ENCODE results near the gene CD53. TPM values are rescaled to one million over a fixed set of nuclear protein-coding genes. Genes with fewer than 3 reads are reported as not detected.

The CD53 gene
- total and polyA plus RNA-seq, 2 experiments from 2014 or later = 0.79 to 1.4 TPM

- Histone ChIP-seq H3K4me1 (ENCODE audit: insufficient read depth) (no peaks in the 10 kb centered on the region), H4K20me1 (ENCODE audit: insufficient read depth, poor library complexity, severe bottlenecking) (no peaks in the 10 kb centered on the region), H2AFZ (no peak overlapping the region), H3K9me2 (replicated peaks; ENCODE audit: insufficient read depth) (no peaks in the 10 kb centered on the region), H3K27ac (no peak overlapping the region), H3K9me3 (ENCODE audit: low read depth) (no peaks in the 10 kb centered on the region), H3K4me2 (no peak overlapping the region), H3K27me3 (no peaks in the 10 kb centered on the region), H3K79me2 (no peaks in the 10 kb centered on the region), H3K4me3 (no peak overlapping the region), H3K36me3 (replicated peaks; ENCODE audit: insufficient read depth, low read depth) (no peaks in the 10 kb centered on the region)
- DNase-seq (ENCODE audit: low spot score) = no peak
- WGBS (ENCODE audit: low lambda C conversion rate, missing lambda C conversion rate) = 83% methylated on average over 6 of the region's 6 CpGs
- TF ChIP-seq EZH2phosphoT487 (IDR thresholded peaks at IDR 0.05; ENCODE audit: low read depth, severe bottlenecking, unreplicated experiment) (no peak), CTCF (IDR thresholded peaks at IDR 0.05; ENCODE audit: poor library complexity) (no peak), EZH2 (IDR thresholded peaks at IDR 0.05; ENCODE audit: borderline replicate concordance) (no peak)
These were observed 4.4 kb downstream of the CD53 start for GRCh38 chr1:110877364-110877763.

DNA sequence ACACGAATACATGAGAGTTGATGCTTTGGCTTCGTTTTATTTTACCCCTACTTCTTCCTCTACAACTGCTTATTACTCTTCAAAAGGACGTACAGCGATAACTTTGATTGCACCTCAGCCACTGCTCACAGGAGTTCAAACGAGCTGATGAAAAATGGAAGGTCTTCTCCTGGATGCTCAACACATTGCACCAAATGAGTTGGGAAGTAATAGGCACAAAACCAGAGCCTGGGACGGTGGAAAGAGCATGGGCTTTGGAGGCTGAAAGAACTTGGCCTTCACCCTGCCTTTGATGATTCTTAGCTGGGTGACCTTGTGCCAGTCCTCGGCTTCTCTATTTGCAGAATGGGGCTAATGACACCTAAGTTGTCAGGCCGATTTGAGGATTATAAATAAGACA lies 4.8 kb downstream of the CD53 start:
- TF ChIP-seq EZH2phosphoT487 (IDR thresholded peaks at IDR 0.05; ENCODE audit: low read depth, severe bottlenecking, unreplicated experiment) (no peak), CTCF (IDR thresholded peaks at IDR 0.05; ENCODE audit: poor library complexity) (no peak), EZH2 (IDR thresholded peaks at IDR 0.05; ENCODE audit: borderline replicate concordance) (no peak)
- Histone ChIP-seq H3K36me3 (replicated peaks; ENCODE audit: insufficient read depth, low read depth) (no peaks in the 10 kb centered on the region), H3K79me2 (no peaks in the 10 kb centered on the region), H3K9me3 (ENCODE audit: low read depth) (no peaks in the 10 kb centered on the region), H3K27ac (no peak overlapping the region), H3K4me2 (no peak overlapping the region), H3K9me2 (replicated peaks; ENCODE audit: insufficient read depth) (no peaks in the 10 kb centered on the region), H3K4me3 (no peak overlapping the region), H2AFZ (no peak overlapping the region), H4K20me1 (ENCODE audit: insufficient read depth, poor library complexity, severe bottlenecking) (no peaks in the 10 kb centered on the region), H3K27me3 (no peaks in the 10 kb centered on the region), H3K4me1 (ENCODE audit: insufficient read depth) (no peaks in the 10 kb centered on the region)
- 79% methylated on average over 8 of the region's 8 CpGs for WGBS (ENCODE audit: low lambda C conversion rate, missing lambda C conversion rate)
- DNase-seq (ENCODE audit: low spot score) = no peak

- no peak overlapping the region for H3K4me2 ChIP-seq
- H3K9me3 ChIP-seq (ENCODE audit: low read depth) = no peaks in the 10 kb centered on the region
- H3K9me2 ChIP-seq (replicated peaks; ENCODE audit: insufficient read depth) = no peaks in the 10 kb centered on the region
- no peak overlapping the region for H3K4me3 ChIP-seq
- H3K79me2 ChIP-seq = no peaks in the 10 kb centered on the region
- no peak for TF ChIP-seq EZH2phosphoT487 (IDR thresholded peaks at IDR 0.05; ENCODE audit: low read depth, severe bottlenecking, unreplicated experiment)
- no peak for TF ChIP-seq CTCF (IDR thresholded peaks at IDR 0.05; ENCODE audit: poor library complexity)
- TF ChIP-seq EZH2 (IDR thresholded peaks at IDR 0.05; ENCODE audit: borderline replicate concordance) = no peak
- no peaks in the 10 kb centered on the region for H3K4me1 ChIP-seq (ENCODE audit: insufficient read depth)
- no peak for DNase-seq (ENCODE audit: low spot score)
- no peaks in the 10 kb centered on the region for H3K27me3 ChIP-seq
- WGBS (ENCODE audit: low lambda C conversion rate, missing lambda C conversion rate) = 80% methylated on average over 2 of the region's 2 CpGs
- H2AFZ ChIP-seq = no peak overlapping the region
- no peak overlapping the region for H3K27ac ChIP-seq
- no peaks in the 10 kb centered on the region for H3K36me3 ChIP-seq (replicated peaks; ENCODE audit: insufficient read depth, low read depth)
- no peaks in the 10 kb centered on the region for H4K20me1 ChIP-seq (ENCODE audit: insufficient read depth, poor library complexity, severe bottlenecking)
These were observed 5.6 kb downstream of the CD53 start for GRCh38 chr1:110878591-110878990.

- Histone ChIP-seq H3K4me2 (no peak overlapping the region), H3K27me3 (no peaks in the 10 kb centered on the region), H3K4me1 (ENCODE audit: insufficient read depth) (no peaks in the 10 kb centered on the region), H3K36me3 (replicated peaks; ENCODE audit: insufficient read depth, low read depth) (no peaks in the 10 kb centered on the region), H3K79me2 (no peaks in the 10 kb centered on the region), H4K20me1 (ENCODE audit: insufficient read depth, poor library complexity, severe bottlenecking) (no peaks in the 10 kb centered on the region), H2AFZ (no peak overlapping the region), H3K9me3 (ENCODE audit: low read depth) (no peaks in the 10 kb centered on the region), H3K4me3 (no peak overlapping the region), H3K27ac (no peak overlapping the region), H3K9me2 (replicated peaks; ENCODE audit: insufficient read depth) (no peaks in the 10 kb centered on the region)
- DNase-seq (ENCODE audit: low spot score) = no peak
- no peak for TF ChIP-seq CTCF (IDR thresholded peaks at IDR 0.05; ENCODE audit: poor library complexity)
- no peak for TF ChIP-seq EZH2phosphoT487 (IDR thresholded peaks at IDR 0.05; ENCODE audit: low read depth, severe bottlenecking, unreplicated experiment)
- TF ChIP-seq EZH2 (IDR thresholded peaks at IDR 0.05; ENCODE audit: borderline replicate concordance) = no peak
- WGBS (ENCODE audit: low lambda C conversion rate, missing lambda C conversion rate) = 84% methylated on average over 3 of the region's 3 CpGs
These were observed 6.0 kb downstream of the CD53 start for GRCh38 chr1:110878993-110879392.
